Activated CD4-positive, alpha-beta T cell treated with anti-CD3 and anti-CD28 coated beads, Interleukin-2, amount 50 U/mL, for 1 hour (primary cell): ENCODE data around the gene HES5.
"Not testable (repeated sequence)": the region's sequence is repeated elsewhere in the genome, so short reads cannot be mapped to it uniquely, and the experiment has no call there.

Source experiments
- DNase-seq: peaks from one replicate; pipeline ENCODE4 v3.0.0-alpha.2; 2020

HES5 gene

DNA sequence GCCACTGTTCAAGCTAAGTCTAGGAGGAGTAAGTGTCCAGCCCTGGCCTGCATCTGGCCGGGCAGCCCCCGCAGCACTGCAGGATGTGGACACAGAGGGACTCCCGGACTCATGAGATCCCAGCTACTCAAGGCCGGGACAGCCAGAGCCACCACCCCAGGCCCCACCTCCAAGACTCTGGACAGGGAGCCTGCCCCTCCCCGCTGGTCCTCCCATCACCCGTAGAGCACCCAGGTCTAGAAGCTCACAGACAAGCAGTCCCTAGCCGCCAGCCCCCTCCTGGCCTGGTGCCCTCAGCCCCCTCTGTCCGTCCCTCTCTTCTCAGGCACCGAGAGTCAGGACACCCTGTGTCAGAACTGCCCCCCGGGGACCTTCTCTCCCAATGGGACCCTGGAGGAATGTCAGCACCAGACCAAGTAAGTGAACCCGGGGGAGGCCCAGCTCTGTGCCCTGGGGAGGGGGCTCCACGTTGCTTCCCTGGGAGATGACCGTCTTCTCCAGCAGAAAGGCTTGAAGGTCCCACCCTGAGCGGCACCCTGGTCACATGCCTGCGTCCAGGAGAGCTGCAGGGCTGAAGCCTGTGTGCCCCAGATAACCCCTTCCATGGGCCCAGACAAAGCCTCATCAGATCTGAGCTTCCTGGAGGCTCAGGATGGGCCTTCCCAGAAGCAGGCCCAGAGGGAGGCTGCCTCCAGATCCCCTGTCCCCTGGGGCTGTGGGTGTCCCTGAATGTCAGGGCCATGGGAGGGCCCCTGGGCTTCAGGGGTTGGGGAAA is 30.4 kb upstream of the HES5 start:
- no peak for DNase-seq

- no peak for DNase-seq
Measured at GRCh38 chr1:2559509-2560298, 29.6 kb upstream of the HES5 start.

- no peak for DNase-seq
Measured at GRCh38 chr1:2558861-2559260, 28.8 kb upstream of the HES5 start.

- DNase-seq, result no peak
Measured at GRCh38 chr1:2558420-2558819, 28.4 kb upstream of the HES5 start.

- no peak for DNase-seq
Measured at GRCh38 chr1:2557482-2558400, 27.7 kb upstream of the HES5 start.

- DNase-seq, result no peak
Measured at GRCh38 chr1:2556678-2557481, 26.8 kb upstream of the HES5 start.

DNA sequence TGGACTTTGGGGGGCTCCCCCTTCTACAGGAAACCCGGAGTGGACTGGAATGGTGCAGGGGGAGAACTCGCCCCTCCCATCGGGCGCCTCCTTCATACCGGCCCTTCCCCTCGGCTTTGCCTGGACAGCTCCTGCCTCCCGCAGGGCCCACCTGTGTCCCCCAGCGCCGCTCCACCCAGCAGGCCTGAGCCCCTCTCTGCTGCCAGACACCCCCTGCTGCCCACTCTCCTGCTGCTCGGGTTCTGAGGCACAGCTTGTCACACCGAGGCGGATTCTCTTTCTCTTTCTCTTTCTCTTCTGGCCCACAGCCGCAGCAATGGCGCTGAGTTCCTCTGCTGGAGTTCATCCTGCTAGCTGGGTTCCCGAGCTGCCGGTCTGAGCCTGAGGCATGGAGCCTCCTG is 26.2 kb upstream of the HES5 start, which contains the start of gene TNFRSF14:
Gene TNFRSF14 (plus strand): TSS at position 95 of the 401 bp plus-strand sequence. CDS start 294 bp downstream, at position 389.
- DNase-seq, result peak; percentile 68

DNA sequence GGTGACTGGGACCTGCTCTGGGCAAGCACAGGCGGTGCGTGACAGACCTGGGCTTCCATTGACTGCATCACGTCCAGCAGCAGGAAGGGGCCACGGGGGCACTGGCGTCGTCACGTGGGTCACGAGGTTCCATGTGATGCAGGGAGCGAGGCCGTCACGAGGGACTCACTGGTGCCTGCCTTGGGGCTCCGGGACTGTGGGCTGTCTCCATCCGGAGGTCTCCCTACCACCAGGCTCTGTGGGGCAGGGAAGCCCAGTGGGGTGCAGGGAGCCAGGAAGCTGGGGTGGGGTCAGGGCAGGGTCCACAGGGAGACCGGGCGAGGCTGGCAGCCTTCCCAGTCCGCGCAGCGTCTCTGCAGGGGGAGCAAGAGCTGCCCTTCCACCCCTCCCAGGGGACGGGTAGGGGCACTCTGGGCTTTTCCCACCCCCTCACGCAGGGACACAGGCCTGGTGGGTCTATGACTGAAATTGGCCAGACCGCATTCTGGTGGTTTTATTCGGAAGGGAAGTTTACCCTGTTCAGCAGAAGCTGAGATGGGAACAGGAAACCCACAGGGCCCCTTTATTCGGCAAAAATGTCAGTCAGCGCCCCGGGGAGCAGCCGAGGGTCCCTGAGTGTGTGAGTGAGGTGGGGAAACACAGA is 25.7 kb upstream of the HES5 start:
- DNase-seq, result peak; percentile 60

- DNase-seq, result peak; percentile 54
Measured at GRCh38 chr1:2554621-2555387, 24.7 kb upstream of the HES5 start.

DNA sequence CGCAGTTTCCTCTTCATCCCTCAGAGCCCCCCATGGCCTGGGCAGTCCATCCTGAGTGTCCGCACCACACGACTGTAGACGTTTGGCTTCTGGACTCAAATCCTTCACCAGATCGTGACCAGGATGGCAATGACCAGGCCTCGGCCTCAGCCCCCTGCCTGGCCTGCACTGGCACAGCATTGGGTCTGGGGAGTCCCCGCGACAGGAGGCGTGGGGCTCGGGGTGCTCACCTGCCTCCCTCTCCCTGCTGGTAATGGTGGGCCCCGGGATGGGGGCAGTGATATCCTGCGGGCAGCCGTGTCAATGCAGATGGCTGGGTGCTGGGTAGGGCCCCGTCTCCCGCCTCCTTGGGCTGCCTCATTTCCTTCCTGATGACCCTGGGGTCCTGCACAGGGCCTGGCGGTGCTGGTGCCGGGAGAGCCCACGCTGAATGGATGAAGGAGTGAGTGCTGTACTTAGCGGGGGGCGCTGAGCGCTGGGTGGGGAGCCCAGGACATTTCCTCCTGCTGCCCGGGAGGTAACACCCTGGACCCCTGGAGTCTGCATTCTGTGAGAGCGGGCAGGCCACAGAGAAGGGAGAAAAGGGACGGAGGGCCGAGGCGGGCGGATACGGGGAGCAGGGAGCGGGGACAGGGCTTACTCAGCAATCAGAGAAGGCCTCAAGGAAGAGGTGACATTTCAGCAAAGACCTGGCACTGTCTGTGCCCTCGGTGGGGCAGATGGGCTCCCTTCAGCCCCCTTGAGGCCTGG is 24.0 kb upstream of the HES5 start:
- DNase-seq, result no peak

DNA sequence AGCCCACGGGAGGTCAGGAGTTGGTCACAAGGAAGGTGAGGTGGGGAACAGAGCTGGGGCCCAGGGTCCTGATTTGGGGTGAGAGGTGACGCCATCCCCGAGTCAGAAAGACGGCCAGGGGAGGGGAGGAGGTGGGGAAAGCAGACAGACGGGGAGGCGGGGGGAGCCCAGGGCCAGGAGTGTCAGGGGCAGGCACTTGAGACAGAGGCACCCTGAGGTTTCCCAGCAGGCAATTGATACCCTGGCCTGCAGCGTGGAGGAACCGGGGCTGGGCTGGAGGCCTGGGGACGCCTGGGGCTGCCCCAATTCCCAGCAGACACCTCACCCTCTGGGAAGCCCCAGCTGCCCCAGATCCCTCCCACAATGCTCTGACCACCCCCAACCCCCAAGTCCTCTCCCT is 23.0 kb upstream of the HES5 start:
- not testable (repeated sequence) for DNase-seq

- DNase-seq, result no peak
Measured at GRCh38 chr1:2552189-2552588, 22.1 kb upstream of the HES5 start.

DNA sequence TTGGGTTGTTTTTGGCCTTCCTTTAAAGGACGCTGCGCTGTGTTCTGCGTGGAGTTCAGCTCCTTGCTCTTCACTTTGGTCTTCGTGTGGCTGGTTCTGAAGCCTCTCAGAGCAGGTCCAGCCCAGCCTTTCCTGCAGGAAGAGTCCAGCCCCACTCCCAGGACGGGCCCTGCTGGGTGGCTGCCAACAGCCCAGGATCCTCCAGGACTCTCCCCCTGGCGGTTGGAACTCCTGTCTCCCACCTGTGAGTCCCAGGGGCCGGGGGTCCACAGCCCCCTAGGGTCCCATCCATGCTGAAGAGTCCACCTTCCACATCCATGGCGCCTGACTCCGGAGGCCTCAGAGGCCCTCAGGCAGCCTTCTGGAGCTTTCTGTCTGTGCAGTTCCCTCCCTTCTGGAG is 21.5 kb upstream of the HES5 start:
- not testable (repeated sequence) for DNase-seq

DNA sequence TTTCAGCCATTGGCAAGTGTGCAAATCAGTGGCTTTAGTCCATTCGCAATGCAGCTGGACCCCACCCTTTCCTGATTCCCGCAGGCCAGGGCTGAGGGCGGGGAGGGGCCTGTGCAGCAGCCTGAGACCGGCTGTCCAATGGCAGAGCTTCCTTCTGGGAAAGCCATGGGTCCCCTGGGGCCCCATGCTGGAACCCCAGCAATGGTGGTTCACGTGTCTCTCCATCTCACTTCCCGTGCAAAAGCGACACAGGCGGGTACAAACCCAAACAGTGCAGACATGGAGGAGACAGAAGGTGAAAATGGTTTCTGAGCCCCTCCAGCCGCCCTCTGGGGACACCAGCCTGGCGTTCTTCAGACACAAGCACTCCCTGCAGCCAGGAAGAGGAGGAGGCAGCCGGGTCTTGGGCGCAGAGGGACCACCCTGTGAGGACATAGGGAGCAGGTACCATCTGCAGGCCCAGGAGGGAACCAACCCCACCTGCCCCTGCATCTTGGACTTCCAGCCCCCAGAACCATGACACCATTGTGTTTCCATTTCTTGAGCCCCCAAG is 20.3 kb upstream of the HES5 start:
- not testable (repeated sequence) for DNase-seq

DNA sequence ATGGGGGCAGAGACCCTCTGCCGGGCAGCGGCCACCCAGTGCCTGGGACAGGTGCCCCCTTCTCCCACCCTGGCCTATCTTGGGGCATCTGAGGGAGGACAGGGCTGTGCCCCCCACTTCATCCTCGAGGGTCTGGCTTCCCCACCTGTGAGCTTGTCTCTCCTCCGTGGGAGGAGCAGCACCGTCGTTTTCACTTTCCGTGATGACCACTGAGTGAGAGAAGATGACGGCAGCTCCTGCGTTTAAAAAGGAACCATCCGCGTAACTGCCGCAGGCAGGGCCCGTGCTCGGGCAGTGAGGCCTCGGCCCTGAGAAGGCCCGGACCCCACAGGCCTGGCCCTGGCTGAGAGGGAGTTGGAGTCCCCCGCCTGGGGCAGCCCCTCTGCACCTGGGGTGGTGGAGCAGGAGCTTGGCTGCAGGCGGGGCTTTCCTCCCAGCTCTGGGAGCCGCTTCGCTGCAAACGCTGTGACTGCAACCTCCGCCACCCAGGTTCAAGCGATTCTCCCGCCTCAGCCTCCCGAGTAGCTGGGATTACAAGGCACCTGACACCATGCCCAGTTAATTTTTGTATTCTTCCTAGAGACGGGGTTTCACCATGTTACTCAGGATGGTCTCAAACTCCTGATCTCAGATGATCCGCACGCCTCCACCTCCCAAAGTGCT is 19.4 kb upstream of the HES5 start:
- DNase-seq, result not testable (repeated sequence)

DNA sequence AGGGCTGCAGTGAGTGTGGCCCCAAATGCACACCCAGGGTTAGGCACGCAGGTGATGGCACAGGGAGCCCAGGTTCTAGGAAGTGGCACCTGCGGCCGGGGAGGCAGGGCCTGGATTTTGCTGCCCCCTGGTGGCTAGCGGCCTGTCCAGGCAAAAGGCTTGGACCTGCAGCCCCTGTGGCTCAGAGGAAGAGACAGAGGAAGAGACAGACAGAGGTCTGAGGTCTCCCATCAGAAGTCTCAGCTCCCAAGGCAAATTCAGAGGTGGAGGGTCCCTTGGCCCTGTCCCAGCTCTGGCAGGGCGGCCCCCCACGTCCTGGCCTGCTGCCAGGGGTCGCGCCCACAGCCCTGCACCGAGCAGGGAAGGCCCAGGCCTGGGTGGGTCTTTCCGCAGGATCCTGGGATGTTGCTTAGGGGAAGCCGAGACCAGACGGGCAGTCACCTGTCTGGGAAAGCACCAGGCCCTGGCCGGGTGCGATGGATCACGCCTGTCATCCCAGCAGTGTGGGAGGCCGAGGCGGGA is 18.1 kb upstream of the HES5 start:
- peak; percentile 84 for DNase-seq

DNA sequence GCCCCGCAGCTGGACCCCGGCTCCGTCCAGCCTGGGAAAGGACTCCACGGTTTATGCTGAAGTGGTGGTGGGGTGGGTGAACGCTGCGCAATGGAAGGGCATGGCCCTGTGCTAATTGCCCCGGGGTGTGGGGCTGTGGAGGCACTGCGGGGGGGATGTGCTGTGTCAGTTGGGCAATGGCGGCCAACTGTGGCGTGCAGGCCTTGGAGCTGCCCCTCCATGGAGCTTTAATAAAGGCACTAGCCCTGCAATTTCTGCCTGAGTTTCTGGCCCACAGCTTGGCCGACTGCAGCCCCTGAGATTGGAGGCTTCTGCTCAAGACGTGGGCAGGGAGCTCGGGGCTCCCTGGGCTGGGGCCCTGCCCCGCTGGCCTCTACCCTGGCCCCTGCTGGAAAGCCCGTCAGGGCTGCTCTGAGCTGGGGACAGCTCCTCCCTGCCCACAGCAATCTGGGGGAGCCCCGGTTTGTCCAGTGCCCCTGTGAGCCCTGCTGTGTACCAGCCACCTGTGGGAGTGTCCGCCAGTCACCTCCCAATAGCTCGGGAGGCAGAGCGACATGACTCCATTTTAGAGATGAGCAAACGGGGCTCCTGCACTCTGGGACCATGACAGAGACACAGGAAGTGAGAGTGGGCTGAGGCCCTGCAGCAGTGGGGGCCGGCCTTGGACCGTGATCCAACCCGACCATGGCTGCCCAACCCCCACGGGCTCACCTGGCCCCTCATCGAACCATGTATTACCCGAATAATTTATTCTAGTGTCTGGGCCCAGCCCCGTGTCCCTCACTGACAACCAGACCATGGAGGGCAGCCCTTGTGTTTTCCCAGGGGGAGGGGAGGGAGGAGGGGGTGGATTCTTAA is 17.4 kb upstream of the HES5 start:
- no peak for DNase-seq
